ENCODE results near the gene AKAP17A.
"Not testable (repeated sequence)": the region's sequence is repeated elsewhere in the genome, so short reads cannot be mapped to it uniquely, and the experiment has no call there.

The AKAP17A gene

DNA sequence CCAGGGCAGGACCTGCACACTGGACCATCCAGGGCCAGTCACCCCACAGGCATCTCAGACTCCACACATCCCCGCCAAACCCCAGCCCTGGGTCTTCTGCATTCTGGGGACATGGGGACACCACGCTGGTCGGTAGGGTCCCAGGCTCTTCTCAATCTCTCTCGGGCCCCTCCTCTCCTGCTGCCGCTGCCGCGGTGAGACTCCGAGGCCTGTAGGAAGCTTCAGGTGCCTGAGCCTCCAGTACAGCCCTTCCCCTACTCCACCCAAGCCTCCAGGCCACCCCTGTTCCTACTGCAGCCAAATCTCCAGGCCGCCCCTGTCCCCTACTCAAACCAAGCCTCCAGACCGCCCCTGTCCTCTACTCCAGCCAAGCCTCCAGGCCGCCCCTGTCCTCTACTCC is 17.9 kb downstream of the AKAP17A start:
- no peak for DNase-seq

DNA sequence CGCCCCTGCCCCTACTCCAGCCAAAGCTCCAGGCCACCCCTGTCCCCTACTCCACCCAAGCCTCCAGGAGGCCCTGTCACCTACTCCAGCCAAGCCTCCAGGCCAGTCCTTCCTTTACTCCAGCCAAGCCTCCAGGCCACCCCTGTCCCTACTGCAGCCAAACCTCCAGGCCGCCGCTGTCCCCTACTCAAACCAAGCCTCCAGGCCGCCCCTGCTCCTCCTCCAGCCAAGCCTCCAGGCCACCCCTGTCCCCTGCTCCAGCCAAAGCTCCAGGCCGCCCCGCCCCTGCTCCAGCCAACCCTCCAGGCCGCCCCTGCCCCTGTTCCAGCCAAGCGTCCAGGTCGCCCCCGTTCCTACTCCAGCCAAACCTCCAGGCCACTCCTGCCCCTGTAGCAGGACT is 18.4 kb downstream of the AKAP17A start:
- DNase-seq = no peak

DNA sequence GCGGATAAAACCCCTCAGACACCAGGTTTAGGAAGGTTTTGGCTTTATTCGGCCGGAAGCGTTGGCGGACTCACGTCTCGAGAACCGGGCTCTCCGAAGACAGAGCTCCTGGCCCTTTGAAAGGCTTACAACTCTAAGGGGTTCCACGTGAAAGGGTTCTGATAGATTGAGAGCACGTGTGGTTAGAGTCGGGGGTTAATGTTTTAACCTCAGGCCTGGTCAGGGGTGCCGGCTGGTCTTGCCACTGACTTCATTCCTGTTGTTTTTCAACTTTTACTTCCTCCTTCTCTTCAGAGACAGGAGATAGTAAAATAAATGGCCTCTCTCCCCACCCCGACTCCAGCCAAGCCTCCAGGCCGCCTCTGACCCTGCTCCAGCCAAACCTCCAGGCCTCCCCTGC is 18.8 kb downstream of the AKAP17A start:
- DNase-seq = no peak

DNA sequence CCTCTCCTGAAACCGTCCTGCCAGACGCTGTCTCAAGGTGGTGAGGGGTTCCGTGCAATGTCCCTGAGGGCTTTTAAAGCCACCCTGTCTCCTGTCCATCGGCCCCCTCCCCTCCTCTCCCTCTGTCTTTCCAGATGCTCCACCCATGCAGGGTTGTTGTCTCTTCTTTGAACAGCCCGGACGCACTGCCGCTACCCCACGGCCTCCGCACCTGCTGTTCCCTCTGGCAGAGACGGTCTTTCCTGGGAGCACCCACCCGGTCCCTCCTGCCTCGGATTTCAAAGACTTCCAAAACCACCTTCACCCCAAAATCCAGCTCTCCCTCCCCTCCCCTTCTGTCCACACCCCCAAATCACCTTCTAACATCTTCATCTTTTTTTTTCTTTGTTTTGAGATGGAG is 19.3 kb downstream of the AKAP17A start:
- no peak for DNase-seq

GRCh38 chrX:1612641-1613286 is 21.4 kb downstream of the AKAP17A start:
- no peak for DNase-seq

GRCh38 chrX:1614927-1615326 is 23.5 kb downstream of the AKAP17A start, which contains the start of gene ASMT:
Gene ASMT, plus strand, starts transcription at chrX:1615059. Its CDS starts 141 bp downstream, at chrX:1615200.
- no peak for DNase-seq

DNA sequence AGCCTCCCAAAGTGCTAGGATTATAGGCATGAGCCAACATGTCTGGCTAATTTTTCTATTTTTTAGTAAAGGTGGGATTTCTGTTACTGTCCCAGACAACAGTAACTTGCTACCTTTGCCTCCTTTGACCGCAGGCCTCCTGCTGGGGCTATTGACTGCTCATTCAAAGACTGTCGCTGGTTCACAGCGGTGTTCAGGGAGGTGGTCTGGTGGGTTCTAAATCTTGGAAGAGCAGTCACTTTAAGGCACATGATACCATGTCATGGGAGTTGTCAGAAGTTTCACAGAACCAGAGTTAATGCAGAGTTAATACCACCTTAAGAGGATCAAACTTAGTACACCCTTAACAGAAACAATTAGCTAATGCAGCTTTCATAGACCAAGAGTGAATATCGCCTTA is 27.3 kb downstream of the AKAP17A start:
- DNase-seq = no peak

GRCh38 chrX:1623691-1624090 is 32.3 kb downstream of the AKAP17A start:
- DNase-seq = no peak

- not testable (repeated sequence) for DNase-seq
Observed at GRCh38 chrX:1624158-1624860, 32.9 kb downstream of the AKAP17A start.

- not testable (repeated sequence) for DNase-seq
Observed at GRCh38 chrX:1624861-1625215, 33.4 kb downstream of the AKAP17A start.

- DNase-seq = no peak
Observed at GRCh38 chrX:1629244-1629643, 37.8 kb downstream of the AKAP17A start.

GRCh38 chrX:1646009-1646408 is 54.6 kb downstream of the AKAP17A start:
- DNase-seq = no peak

- no peak for DNase-seq
Observed at GRCh38 chrX:1649621-1650020, 58.2 kb downstream of the AKAP17A start.
